HEK293 (cell line): Measurements from ENCODE around the gene TARS3.

Experiments used
- CTCF ChIA-PET: fragments of 350-600 bp; formaldehyde crosslinking; extraction: SDS; loops from one replicate; lab custom pipeline; 2021; ENCODE audit warnings: antibody characterized with exemption; lab: Yijun Ruan, JAX
- POLR2A ChIA-PET: fragments of 300-600 bp; formaldehyde crosslinking; extraction: SDS; loops from one replicate; lab custom pipeline; 2020; ENCODE audit warnings: antibody characterized with exemption, inconsistent platforms; lab: Yijun Ruan, JAX
- H3K27ac ChIP-seq: fragments of 200-500 bp; sonication (Bioruptor generic); 2 replicates; pipeline ENCODE4 v1.5.1; 2014; ENCODE audit warnings: low read depth, low read length, control low read depth, inconsistent platforms; ENCODE audit errors: extremely low read depth
- H3K36me3 ChIP-seq, 2 experiments: fragments of 200-500 bp in 1 of 2; sonication (Bioruptor generic) in 1 of 2; 1 replicate in 1 of 2; 2 replicates in 1 of 2; pipeline ENCODE4 v1.5.1; 2014 to 2017; ENCODE audit warnings: inconsistent platforms in 2 of 2, low read length in 2 of 2; ENCODE audit not compliant: control insufficient read depth in 2 of 2, insufficient read depth in 1 of 2
- H3K4me1 ChIP-seq: fragments of 200-500 bp; sonication (Bioruptor generic); 2 replicates; pipeline ENCODE4 v1.5.1; 2014; ENCODE audit warnings: mild to moderate bottlenecking, low read length, inconsistent platforms; ENCODE audit not compliant: control insufficient read depth, insufficient read depth
- H3K4me3 ChIP-seq: 2 replicates; pipeline ENCODE4 v1.5.1; 2011; ENCODE audit warnings: low read depth, mild to moderate bottlenecking, control low read depth, low read length, moderate library complexity
- H3K9me3 ChIP-seq: fragments of 200-500 bp; sonication (Bioruptor generic); 2 replicates; pipeline ENCODE4 v1.5.1; 2014; ENCODE audit warnings: low read depth, low read length, inconsistent platforms; ENCODE audit not compliant: control insufficient read depth, insufficient read depth
- HOXD13 ChIP-seq: sonication (generic); formaldehyde crosslinking; IDR thresholded peaks from 2 replicates; pipeline ENCODE4 v1.8.0; 2022; ENCODE audit warnings: missing genetic modification reagents, borderline replicate concordance
- OSR2 ChIP-seq: fragments of 450-650 bp; formaldehyde crosslinking; IDR thresholded peaks from 2 replicates; pipeline ENCODE4 v1.5.1; 2016; ENCODE audit warnings: missing biosample characterization, missing genetic modification characterization
- PRDM1 ChIP-seq: fragments of 450-650 bp; formaldehyde crosslinking; IDR thresholded peaks from 2 replicates; pipeline ENCODE4; 2016; ENCODE audit warnings: missing biosample characterization, missing genetic modification characterization
- SCRT2 ChIP-seq: fragments of 450-650 bp; formaldehyde crosslinking; IDR thresholded peaks from 2 replicates; pipeline ENCODE4 v1.5.1; 2016; ENCODE audit warnings: missing biosample characterization, missing genetic modification characterization
- SP7 ChIP-seq: fragments of 450-650 bp; formaldehyde crosslinking; IDR thresholded peaks from 2 replicates; pipeline ENCODE4 v1.5.1; 2016; ENCODE audit warnings: missing biosample characterization, missing genetic modification characterization
- ZBTB17 ChIP-seq: fragments of 450-650 bp; formaldehyde crosslinking; IDR thresholded peaks from 2 replicates; pipeline ENCODE4 v1.5.1; 2016; ENCODE audit warnings: missing biosample characterization, missing genetic modification characterization
- ZNF274 ChIP-seq, 2 experiments: fragments of 200-500 bp in 1 of 2; fragments of 450-650 bp in 1 of 2; sonication (Bioruptor generic) in 1 of 2; formaldehyde crosslinking in 1 of 2; IDR thresholded peaks; 2 replicates each; pipeline versions ENCODE4 v1.5.1 to v1.6.1; 2014 to 2016; ENCODE audit warnings: borderline replicate concordance in 1 of 2, inconsistent platforms in 1 of 2, low read length in 1 of 2, missing biosample characterization in 1 of 2, missing genetic modification characterization in 1 of 2
- ZNF473 ChIP-seq: fragments of 450-650 bp; formaldehyde crosslinking; IDR thresholded peaks from 2 replicates; pipeline ENCODE4 v1.5.1; 2017; ENCODE audit warnings: missing biosample characterization, missing genetic modification characterization
- ZNF529 ChIP-seq: fragments of 450-650 bp; formaldehyde crosslinking; IDR thresholded peaks from 2 replicates; pipeline ENCODE4 v1.5.1; 2017; ENCODE audit warnings: missing genetic modification characterization, missing biosample characterization; ENCODE audit not compliant: insufficient replicate concordance
- ZNF530 ChIP-seq: fragments of 450-650 bp; formaldehyde crosslinking; IDR thresholded peaks from 2 replicates; pipeline ENCODE4 v1.5.1; 2016; ENCODE audit warnings: low read depth, missing biosample characterization, missing genetic modification characterization
- ZNF624 ChIP-seq: fragments of 450-650 bp; formaldehyde crosslinking; IDR thresholded peaks from 2 replicates; pipeline ENCODE4 v1.5.1; 2017; ENCODE audit warnings: missing biosample characterization, missing genetic modification characterization
- ZNF629 ChIP-seq: fragments of 450-650 bp; formaldehyde crosslinking; IDR thresholded peaks from 2 replicates; pipeline ENCODE4 v1.5.1; 2017; ENCODE audit warnings: missing biosample characterization, missing genetic modification characterization
- ZNF660 ChIP-seq: fragments of 450-650 bp; IDR thresholded peaks from 2 replicates; pipeline ENCODE4 v1.5.1; 2018; ENCODE audit warnings: missing biosample characterization, mild to moderate bottlenecking, missing genetic modification characterization
- ZNF785 ChIP-seq: fragments of 450-650 bp; formaldehyde crosslinking; IDR thresholded peaks from 2 replicates; pipeline ENCODE4 v1.5.1; 2016; ENCODE audit warnings: missing biosample characterization, missing genetic modification characterization
- TF ChIP-seq, protein P1 (sequence below): fragments of 450-650 bp; formaldehyde crosslinking; IDR thresholded peaks from 2 replicates; pipeline ENCODE4 v1.5.1; 2016; ENCODE audit warnings: missing biosample characterization, missing genetic modification characterization
- TF ChIP-seq, protein P2 (sequence below): fragments of 450-650 bp; formaldehyde crosslinking; IDR thresholded peaks from 2 replicates; pipeline ENCODE4 v1.5.1; 2016; ENCODE audit warnings: missing biosample characterization, missing genetic modification characterization
- TF ChIP-seq, protein P3 (sequence below): fragments of 450-650 bp; formaldehyde crosslinking; IDR thresholded peaks from 2 replicates; pipeline ENCODE4 v1.5.1; 2016; ENCODE audit warnings: missing biosample characterization, missing genetic modification characterization
- TF ChIP-seq, protein P4 (sequence below): fragments of 450-650 bp; formaldehyde crosslinking; IDR thresholded peaks from 2 replicates; pipeline ENCODE4 v1.5.1; 2016; ENCODE audit warnings: missing biosample characterization, missing genetic modification characterization

Gene TARS3

DNA sequence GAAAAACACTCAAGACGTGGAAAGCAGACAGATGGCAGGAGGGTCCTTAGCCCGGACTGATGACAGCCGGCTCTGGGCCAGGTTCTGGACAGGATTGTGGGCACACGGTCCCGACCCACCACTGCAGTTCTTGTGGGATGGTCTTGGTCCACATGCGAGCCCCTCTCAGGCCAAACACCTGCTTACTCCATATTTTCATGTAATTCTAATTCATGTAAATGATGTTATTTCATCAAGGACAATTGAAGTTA lies 104.7 kb downstream of the TARS3 start:
- Histone ChIP-seq H3K4me3 (no peak overlapping the region), H3K27ac (no peak overlapping the region), H3K36me3 (peaks cover 0 to under 1% of the 10 kb centered on the region in 2 experiments; a peak in 1 of 3 replicates), H3K4me1 (peaks cover 12% of the 10 kb centered on the region), H3K9me3 (no peaks in the 10 kb centered on the region)
- POLR2A ChIA-PET = no interaction called here
- CTCF ChIA-PET = interaction anchor here (7.4 kb wide), 1 partner anchor 21 kb away, joined by 61 read pairs; no protein-coding TSS in a partner anchor
- TF ChIP-seq ZNF473 (tag by site-specific recombination) (no peak), ZNF660 (tag by site-specific recombination) (no peak), ZBTB17 (tag by site-specific recombination) (no peak), HOXD13 (CRISPR knock-in tag) (no peak), PRDM1 (tag by site-specific recombination) (no peak), OSR2 (no peak), ZNF274 (IDR thresholded peaks at IDR 0.05; ENCODE audit: low read length) (no peak), ZNF274 (tag by site-specific recombination; IDR thresholded peaks at IDR 0.05; ENCODE audit: borderline replicate concordance) (no peak), ZNF529 (tag by site-specific recombination) (no peak), ZNF530 (tag by site-specific recombination) (no peak), ZNF629 (tag by site-specific recombination) (no peak), SP7 (no peak), ZNF624 (tag by site-specific recombination) (no peak)
- TF ChIP-seq, protein P1, sequence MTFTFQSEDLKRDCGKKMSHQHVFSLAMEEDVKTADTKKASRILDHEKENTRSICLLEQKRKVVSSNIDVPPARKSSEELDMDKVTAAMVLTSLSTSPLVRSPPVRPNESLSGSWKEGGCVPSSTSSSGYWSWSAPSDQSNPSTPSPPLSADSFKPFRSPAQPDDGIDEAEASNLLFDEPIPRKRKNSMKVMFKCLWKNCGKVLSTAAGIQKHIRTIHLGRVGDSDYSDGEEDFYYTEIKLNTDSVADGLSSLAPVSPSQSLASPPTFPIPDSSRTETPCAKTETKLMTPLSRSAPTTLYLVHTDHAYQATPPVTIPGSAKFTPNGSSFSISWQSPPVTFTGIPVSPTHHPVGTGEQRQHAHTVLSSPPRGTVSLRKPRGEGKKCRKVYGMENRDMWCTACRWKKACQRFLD (tag by site-specific recombination) = no peak
- TF ChIP-seq, protein P2, sequence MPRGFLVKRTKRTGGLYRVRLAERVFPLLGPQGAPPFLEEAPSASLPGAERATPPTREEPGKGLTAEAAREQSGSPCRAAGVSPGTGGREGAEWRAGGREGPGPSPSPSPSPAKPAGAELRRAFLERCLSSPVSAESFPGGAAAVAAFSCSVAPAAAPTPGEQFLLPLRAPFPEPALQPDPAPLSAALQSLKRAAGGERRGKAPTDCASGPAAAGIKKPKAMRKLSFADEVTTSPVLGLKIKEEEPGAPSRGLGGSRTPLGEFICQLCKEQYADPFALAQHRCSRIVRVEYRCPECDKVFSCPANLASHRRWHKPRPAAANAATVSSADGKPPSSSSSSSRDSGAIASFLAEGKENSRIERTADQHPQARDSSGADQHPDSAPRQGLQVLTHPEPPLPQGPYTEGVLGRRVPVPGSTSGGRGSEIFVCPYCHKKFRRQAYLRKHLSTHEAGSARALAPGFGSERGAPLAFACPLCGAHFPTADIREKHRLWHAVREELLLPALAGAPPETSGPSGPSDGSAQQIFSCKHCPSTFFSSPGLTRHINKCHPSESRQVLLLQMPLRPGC = no peak
- TF ChIP-seq, protein P3, sequence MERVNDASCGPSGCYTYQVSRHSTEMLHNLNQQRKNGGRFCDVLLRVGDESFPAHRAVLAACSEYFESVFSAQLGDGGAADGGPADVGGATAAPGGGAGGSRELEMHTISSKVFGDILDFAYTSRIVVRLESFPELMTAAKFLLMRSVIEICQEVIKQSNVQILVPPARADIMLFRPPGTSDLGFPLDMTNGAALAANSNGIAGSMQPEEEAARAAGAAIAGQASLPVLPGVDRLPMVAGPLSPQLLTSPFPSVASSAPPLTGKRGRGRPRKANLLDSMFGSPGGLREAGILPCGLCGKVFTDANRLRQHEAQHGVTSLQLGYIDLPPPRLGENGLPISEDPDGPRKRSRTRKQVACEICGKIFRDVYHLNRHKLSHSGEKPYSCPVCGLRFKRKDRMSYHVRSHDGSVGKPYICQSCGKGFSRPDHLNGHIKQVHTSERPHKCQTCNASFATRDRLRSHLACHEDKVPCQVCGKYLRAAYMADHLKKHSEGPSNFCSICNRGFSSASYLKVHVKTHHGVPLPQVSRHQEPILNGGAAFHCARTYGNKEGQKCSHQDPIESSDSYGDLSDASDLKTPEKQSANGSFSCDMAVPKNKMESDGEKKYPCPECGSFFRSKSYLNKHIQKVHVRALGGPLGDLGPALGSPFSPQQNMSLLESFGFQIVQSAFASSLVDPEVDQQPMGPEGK (tag by site-specific recombination) = no peak
- TF ChIP-seq, protein P4, sequence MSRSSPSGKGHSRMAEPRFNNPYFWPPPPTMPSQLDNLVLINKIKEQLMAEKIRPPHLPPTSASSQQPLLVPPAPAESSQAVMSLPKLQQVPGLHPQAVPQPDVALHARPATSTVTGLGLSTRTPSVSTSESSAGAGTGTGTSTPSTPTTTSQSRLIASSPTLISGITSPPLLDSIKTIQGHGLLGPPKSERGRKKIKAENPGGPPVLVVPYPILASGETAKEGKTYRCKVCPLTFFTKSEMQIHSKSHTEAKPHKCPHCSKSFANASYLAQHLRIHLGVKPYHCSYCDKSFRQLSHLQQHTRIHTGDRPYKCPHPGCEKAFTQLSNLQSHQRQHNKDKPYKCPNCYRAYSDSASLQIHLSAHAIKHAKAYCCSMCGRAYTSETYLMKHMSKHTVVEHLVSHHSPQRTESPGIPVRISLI (tag by site-specific recombination) = no peak

DNA sequence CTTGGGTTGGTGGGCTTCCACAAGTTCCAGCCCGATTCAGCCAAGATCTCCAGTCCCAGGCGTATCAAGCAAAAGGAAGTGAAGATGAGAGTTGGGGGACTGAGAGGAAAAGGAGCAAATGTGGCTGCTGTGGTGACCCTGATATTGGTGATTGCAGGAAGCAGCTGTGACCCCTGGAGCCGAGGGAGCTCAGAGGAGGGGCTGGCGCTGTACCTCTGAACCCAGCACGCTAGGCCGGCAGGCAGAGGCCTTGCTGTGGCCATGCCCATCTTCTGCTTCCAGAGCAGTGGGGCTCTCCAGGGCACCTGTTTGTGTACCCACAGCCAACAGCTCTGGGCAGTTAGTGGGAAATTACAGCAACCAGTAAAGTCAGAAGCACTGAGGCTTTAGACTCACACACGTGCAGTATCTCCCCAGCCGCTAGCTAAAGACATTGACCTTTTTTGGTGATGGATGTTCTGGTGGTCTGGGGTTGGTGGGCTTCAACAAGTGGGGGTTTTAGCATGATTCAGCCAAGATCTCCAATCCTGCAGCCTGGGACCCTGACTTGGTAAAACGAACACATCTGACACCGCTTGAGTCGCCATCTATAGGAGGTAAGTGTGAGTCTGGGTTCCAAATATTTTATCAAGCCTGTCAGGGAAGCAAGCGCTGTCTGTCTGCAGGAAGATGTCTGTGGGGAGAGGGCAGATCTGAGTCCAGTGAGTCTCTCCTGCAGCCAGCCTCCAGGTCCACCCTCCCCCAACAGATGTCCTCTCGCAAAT lies 105.2 kb downstream of the TARS3 start:
- ChIA-PET POLR2A (no interaction called here), CTCF (interaction anchor here (1.5 to 7.4 kb wide), 2 partner anchors 22 to 23 kb away, joined by 13 to 61 read pairs; no protein-coding TSS in a partner anchor)
- no peak overlapping the region for H3K4me3 ChIP-seq
- H3K27ac ChIP-seq = no peak overlapping the region
- H3K9me3 ChIP-seq = no peaks in the 10 kb centered on the region
- TF ChIP-seq SCRT2 (tag by site-specific recombination) (peak; percentile 56), ZNF785 (tag by site-specific recombination) (no peak)
- peaks cover 12% of the 10 kb centered on the region for H3K4me1 ChIP-seq
- no peaks in the 10 kb centered on the region for H3K36me3 ChIP-seq
